ENCODE results near the gene LRRC66. TPM values are rescaled to one million over a fixed set of nuclear protein-coding genes. Genes with fewer than 3 reads are reported as not detected.

The LRRC66 gene, protein sequence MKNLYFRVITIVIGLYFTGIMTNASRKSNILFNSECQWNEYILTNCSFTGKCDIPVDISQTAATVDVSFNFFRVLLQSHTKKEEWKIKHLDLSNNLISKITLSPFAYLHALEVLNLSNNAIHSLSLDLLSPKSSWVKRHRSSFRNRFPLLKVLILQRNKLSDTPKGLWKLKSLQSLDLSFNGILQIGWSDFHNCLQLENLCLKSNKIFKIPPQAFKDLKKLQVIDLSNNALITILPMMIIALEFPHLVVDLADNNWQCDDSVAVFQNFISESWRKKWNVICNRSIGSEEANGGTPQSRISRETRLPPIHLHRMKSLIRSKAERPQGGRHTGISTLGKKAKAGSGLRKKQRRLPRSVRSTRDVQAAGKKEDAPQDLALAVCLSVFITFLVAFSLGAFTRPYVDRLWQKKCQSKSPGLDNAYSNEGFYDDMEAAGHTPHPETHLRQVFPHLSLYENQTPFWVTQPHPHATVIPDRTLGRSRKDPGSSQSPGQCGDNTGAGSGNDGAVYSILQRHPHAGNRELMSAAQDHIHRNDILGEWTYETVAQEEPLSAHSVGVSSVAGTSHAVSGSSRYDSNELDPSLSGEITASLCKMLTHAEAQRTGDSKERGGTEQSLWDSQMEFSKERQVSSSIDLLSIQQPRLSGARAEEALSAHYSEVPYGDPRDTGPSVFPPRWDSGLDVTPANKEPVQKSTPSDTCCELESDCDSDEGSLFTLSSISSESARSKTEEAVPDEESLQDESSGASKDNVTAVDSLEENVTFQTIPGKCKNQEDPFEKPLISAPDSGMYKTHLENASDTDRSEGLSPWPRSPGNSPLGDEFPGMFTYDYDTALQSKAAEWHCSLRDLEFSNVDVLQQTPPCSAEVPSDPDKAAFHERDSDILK
- total RNA-seq (2014; rRNA removed; shearing (Covaris generic)) (0.08 and 0.24 TPM in 2 replicates), polyA plus RNA-seq (2016; fragmentation: Nextera tagmentation; extraction: Ambion mirVana) (0.09 TPM in 1 of 2 replicates, not detected in the other)
- long read RNA-seq: 0 reads

DNA sequence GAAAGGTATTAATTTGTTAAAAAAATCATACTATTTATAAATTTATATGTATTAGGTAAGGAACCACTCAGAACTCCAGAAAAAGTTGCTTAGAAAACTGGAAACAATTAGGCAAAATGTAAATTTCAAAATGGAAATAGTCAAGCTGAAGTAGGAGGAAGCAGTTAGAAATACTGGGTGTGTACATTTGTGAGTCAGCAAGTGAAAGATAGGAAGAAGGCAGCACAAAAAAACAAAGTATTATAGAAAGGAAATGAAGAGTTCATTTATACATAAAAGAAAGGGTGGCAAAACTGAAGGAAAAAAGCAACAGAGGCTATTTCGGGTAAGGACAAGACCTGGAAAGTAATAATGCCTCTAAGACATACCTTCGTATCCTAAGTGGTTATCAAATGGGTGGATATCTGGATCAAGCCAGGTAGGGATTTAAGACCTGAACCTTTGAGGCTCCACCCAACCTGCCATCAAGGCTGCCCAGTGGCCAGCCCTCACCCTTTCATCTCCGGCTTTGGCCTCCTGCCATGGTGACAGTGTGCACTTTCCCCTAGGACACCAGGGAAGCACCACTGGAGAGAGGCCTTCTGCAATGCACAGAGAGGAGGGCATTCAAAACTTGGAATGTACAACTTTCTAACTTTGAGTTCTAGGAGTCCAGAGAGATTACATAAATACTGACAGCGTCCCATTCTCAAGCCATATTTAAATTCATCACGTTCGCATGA is at the start of gene LRRC66:
LRRC66 (minus strand) TSS at position 428 of the 722 bp plus-strand sequence. CDS start 2,750 bp downstream, outside the sequence.
- Histone ChIP-seq H3F3A (replicated peaks; ENCODE audit: low read depth) (no peaks in the 10 kb centered on the region), H3K27ac (ENCODE audit: low read depth) (no peak within 1 kb of the TSS), H3K79me2 (replicated peaks; ENCODE audit: insufficient read depth) (no peaks in the 10 kb centered on the region), H3K4me2 (no peak within 1 kb of the TSS), H3K4me3 (no peak within 1 kb of the TSS), H4K20me1 (replicated peaks; ENCODE audit: insufficient read depth) (no peaks in the 10 kb centered on the region), H3K9me2 (ENCODE audit: insufficient read depth) (no peaks in the 10 kb centered on the region), H2AFZ (no peak within 1 kb of the TSS), H3K36me3 (ENCODE audit: insufficient read depth) (peaks cover 6% of the 10 kb centered on the region; the same call in 1 of the 2 replicates), H3K27me3 (ENCODE audit: insufficient read depth) (no peaks in the 10 kb centered on the region), H3K4me1 (ENCODE audit: insufficient read depth) (no peaks in the 10 kb centered on the region)
- peaks cover 20% of the 10 kb centered on the region for H3K36me3 Mint-ChIP-seq (ENCODE audit: low read depth)
- H3K4me3 Mint-ChIP-seq: no peak within 1 kb of the TSS
- H3K4me1 Mint-ChIP-seq: peaks cover 3% of the 10 kb centered on the region; the same call in 2 of the 3 replicates
- no peaks in the 10 kb centered on the region for H3K27me3 Mint-ChIP-seq (ENCODE audit: insufficient read depth, low read depth, poor library complexity)
- DNase-seq (ENCODE audit: low spot score) (no peak), ATAC-seq (no peak)
- no peaks in the 10 kb centered on the region for H3K9me3 Mint-ChIP-seq
- no peak within 1 kb of the TSS for H3K27ac Mint-ChIP-seq
- TF ChIP-seq, protein P1, sequence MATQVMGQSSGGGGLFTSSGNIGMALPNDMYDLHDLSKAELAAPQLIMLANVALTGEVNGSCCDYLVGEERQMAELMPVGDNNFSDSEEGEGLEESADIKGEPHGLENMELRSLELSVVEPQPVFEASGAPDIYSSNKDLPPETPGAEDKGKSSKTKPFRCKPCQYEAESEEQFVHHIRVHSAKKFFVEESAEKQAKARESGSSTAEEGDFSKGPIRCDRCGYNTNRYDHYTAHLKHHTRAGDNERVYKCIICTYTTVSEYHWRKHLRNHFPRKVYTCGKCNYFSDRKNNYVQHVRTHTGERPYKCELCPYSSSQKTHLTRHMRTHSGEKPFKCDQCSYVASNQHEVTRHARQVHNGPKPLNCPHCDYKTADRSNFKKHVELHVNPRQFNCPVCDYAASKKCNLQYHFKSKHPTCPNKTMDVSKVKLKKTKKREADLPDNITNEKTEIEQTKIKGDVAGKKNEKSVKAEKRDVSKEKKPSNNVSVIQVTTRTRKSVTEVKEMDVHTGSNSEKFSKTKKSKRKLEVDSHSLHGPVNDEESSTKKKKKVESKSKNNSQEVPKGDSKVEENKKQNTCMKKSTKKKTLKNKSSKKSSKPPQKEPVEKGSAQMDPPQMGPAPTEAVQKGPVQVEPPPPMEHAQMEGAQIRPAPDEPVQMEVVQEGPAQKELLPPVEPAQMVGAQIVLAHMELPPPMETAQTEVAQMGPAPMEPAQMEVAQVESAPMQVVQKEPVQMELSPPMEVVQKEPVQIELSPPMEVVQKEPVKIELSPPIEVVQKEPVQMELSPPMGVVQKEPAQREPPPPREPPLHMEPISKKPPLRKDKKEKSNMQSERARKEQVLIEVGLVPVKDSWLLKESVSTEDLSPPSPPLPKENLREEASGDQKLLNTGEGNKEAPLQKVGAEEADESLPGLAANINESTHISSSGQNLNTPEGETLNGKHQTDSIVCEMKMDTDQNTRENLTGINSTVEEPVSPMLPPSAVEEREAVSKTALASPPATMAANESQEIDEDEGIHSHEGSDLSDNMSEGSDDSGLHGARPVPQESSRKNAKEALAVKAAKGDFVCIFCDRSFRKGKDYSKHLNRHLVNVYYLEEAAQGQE (IDR thresholded peaks at IDR 0.05; ENCODE audit: unreplicated experiment): no peak
- no peak for TF ChIP-seq ZNF114 (CRISPR knock-in tag; IDR thresholded peaks at IDR 0.05)
- TF ChIP-seq ZNF331 (CRISPR knock-in tag; IDR thresholded peaks at IDR 0.05; ENCODE audit: low read depth): no peak
- TF ChIP-seq POLR2AphosphoS5 (IDR thresholded peaks at IDR 0.05; ENCODE audit: low read depth): no peak
- TF ChIP-seq, protein P2, sequence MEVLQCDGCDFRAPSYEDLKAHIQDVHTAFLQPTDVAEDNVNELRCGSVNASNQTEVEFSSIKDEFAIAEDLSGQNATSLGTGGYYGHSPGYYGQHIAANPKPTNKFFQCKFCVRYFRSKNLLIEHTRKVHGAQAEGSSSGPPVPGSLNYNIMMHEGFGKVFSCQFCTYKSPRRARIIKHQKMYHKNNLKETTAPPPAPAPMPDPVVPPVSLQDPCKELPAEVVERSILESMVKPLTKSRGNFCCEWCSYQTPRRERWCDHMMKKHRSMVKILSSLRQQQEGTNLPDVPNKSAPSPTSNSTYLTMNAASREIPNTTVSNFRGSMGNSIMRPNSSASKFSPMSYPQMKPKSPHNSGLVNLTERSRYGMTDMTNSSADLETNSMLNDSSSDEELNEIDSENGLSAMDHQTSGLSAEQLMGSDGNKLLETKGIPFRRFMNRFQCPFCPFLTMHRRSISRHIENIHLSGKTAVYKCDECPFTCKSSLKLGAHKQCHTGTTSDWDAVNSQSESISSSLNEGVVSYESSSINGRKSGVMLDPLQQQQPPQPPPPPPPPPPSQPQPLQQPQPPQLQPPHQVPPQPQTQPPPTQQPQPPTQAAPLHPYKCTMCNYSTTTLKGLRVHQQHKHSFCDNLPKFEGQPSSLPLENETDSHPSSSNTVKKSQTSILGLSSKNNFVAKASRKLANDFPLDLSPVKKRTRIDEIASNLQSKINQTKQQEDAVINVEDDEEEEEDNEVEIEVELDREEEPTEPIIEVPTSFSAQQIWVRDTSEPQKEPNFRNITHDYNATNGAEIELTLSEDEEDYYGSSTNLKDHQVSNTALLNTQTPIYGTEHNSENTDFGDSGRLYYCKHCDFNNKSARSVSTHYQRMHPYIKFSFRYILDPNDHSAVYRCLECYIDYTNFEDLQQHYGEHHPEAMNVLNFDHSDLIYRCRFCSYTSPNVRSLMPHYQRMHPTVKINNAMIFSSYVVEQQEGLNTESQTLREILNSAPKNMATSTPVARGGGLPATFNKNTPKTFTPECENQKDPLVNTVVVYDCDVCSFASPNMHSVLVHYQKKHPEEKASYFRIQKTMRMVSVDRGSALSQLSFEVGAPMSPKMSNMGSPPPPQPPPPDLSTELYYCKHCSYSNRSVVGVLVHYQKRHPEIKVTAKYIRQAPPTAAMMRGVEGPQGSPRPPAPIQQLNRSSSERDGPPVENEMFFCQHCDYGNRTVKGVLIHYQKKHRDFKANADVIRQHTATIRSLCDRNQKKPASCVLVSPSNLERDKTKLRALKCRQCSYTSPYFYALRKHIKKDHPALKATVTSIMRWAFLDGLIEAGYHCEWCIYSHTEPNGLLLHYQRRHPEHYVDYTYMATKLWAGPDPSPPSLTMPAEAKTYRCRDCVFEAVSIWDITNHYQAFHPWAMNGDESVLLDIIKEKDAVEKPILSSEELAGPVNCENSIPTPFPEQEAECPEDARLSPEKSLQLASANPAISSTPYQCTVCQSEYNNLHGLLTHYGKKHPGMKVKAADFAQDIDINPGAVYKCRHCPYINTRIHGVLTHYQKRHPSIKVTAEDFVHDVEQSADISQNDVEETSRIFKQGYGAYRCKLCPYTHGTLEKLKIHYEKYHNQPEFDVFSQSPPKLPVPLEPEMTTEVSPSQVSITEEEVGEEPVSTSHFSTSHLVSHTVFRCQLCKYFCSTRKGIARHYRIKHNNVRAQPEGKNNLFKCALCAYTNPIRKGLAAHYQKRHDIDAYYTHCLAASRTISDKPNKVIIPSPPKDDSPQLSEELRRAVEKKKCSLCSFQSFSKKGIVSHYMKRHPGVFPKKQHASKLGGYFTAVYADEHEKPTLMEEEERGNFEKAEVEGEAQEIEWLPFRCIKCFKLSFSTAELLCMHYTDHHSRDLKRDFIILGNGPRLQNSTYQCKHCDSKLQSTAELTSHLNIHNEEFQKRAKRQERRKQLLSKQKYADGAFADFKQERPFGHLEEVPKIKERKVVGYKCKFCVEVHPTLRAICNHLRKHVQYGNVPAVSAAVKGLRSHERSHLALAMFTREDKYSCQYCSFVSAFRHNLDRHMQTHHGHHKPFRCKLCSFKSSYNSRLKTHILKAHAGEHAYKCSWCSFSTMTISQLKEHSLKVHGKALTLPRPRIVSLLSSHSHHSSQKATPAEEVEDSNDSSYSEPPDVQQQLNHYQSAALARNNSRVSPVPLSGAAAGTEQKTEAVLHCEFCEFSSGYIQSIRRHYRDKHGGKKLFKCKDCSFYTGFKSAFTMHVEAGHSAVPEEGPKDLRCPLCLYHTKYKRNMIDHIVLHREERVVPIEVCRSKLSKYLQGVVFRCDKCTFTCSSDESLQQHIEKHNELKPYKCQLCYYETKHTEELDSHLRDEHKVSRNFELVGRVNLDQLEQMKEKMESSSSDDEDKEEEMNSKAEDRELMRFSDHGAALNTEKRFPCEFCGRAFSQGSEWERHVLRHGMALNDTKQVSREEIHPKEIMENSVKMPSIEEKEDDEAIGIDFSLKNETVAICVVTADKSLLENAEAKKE (CRISPR knock-in tag; IDR thresholded peaks at IDR 0.05): no peak
- TF ChIP-seq NANOG (IDR thresholded peaks at IDR 0.05; ENCODE audit: borderline replicate concordance): no peak
- no peak for TF ChIP-seq EZH2 (IDR thresholded peaks at IDR 0.05; ENCODE audit: low read depth, unreplicated experiment)
- TF ChIP-seq, protein P3, sequence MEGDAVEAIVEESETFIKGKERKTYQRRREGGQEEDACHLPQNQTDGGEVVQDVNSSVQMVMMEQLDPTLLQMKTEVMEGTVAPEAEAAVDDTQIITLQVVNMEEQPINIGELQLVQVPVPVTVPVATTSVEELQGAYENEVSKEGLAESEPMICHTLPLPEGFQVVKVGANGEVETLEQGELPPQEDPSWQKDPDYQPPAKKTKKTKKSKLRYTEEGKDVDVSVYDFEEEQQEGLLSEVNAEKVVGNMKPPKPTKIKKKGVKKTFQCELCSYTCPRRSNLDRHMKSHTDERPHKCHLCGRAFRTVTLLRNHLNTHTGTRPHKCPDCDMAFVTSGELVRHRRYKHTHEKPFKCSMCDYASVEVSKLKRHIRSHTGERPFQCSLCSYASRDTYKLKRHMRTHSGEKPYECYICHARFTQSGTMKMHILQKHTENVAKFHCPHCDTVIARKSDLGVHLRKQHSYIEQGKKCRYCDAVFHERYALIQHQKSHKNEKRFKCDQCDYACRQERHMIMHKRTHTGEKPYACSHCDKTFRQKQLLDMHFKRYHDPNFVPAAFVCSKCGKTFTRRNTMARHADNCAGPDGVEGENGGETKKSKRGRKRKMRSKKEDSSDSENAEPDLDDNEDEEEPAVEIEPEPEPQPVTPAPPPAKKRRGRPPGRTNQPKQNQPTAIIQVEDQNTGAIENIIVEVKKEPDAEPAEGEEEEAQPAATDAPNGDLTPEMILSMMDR (conservative IDR thresholded peaks at IDR 0.05; ENCODE audit: low read depth in 2 of 2): no peak
- TF ChIP-seq, protein P4, sequence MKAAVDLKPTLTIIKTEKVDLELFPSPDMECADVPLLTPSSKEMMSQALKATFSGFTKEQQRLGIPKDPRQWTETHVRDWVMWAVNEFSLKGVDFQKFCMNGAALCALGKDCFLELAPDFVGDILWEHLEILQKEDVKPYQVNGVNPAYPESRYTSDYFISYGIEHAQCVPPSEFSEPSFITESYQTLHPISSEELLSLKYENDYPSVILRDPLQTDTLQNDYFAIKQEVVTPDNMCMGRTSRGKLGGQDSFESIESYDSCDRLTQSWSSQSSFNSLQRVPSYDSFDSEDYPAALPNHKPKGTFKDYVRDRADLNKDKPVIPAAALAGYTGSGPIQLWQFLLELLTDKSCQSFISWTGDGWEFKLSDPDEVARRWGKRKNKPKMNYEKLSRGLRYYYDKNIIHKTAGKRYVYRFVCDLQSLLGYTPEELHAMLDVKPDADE (IDR thresholded peaks at IDR 0.05): no peak
- no peak for TF ChIP-seq STAT1 (IDR thresholded peaks at IDR 0.05; ENCODE audit: unreplicated experiment)

All from GM23338 (cell line).